HG03520 (cell line): ENCODE measurements around the gene RNU6-1.

Experiments
- ATAC-seq: cut with Tn5 transposase; IDR thresholded peaks from one replicate; pipeline ENCODE4 v1.9.1; 2021; ENCODE audit warnings: mild to moderate bottlenecking, moderate library complexity; ENCODE audit not compliant: unreplicated experiment

The RNU6-1 gene

GRCh38 chr15:67834581-67835296, 5.1 kb downstream of the RNU6-1 start:
- ATAC-seq = no peak

GRCh38 chr15:67833710-67834511, 5.9 kb downstream of the RNU6-1 start:
- no peak for ATAC-seq

GRCh38 chr15:67832897-67833709, 6.7 kb downstream of the RNU6-1 start:
- no peak for ATAC-seq

- ATAC-seq = no peak
Observed at GRCh38 chr15:67832031-67832551, 7.8 kb downstream of the RNU6-1 start.

GRCh38 chr15:67831363-67831762, 8.5 kb downstream of the RNU6-1 start:
- no peak for ATAC-seq

- no peak for ATAC-seq
Observed at GRCh38 chr15:67829647-67830504, 10.0 kb downstream of the RNU6-1 start.

- ATAC-seq = no peak
Observed at GRCh38 chr15:67828969-67829646, 10.7 kb downstream of the RNU6-1 start.

- ATAC-seq = no peak
Observed at GRCh38 chr15:67828278-67828968, 11.4 kb downstream of the RNU6-1 start.

- no peak for ATAC-seq
Observed at GRCh38 chr15:67827562-67828277, 12.1 kb downstream of the RNU6-1 start.

- no peak for ATAC-seq
Observed at GRCh38 chr15:67826717-67827561, 12.9 kb downstream of the RNU6-1 start.

- ATAC-seq = no peak
Observed at GRCh38 chr15:67825881-67826716, 13.7 kb downstream of the RNU6-1 start.

- ATAC-seq = no peak
Observed at GRCh38 chr15:67824976-67825880, 14.6 kb downstream of the RNU6-1 start, which contains the start of gene SKOR1. Gene SKOR1, plus strand, starts transcription at chr15:67825509. Its CDS starts 94 bp downstream, at chr15:67825603.

GRCh38 chr15:67824197-67824968, 15.5 kb downstream of the RNU6-1 start:
- ATAC-seq = no peak

- no peak for ATAC-seq
Observed at GRCh38 chr15:67823314-67824196, 16.3 kb downstream of the RNU6-1 start.
